GM12865 (cell line): ENCODE results near the gene GPR146.

ENCODE experiments used
- DNase-seq: peaks from one replicate; pipeline ENCODE4 v3.0.0; 2010; ENCODE audit warnings: low read depth
- H3K4me3 ChIP-seq: 2 replicates; pipeline ENCODE4 v1.5.1; 2011; ENCODE audit warnings: mild to moderate bottlenecking, low read depth, low read length, control low read depth
- CTCF ChIP-seq: IDR thresholded peaks from 2 replicates; pipeline ENCODE4 v1.5.1; 2011; ENCODE audit warnings: low read length, control low read depth, low read depth, inconsistent platforms; ENCODE audit not compliant: insufficient read depth; ENCODE audit errors: missing control alignments

Gene GPR146

GRCh38 chr7:1078985-1079384, 34.6 kb downstream of the GPR146 start:
- no peak for DNase-seq
- TF ChIP-seq CTCF = no peak
- H3K4me3 ChIP-seq = no peak overlapping the region

GRCh38 chr7:1079546-1079945, 35.2 kb downstream of the GPR146 start:
- no peak overlapping the region for H3K4me3 ChIP-seq
- DNase-seq = no peak
- no peak for TF ChIP-seq CTCF

GRCh38 chr7:1080252-1080920, 36.0 kb downstream of the GPR146 start:
- no peak for TF ChIP-seq CTCF
- DNase-seq = no peak

GRCh38 chr7:1080921-1081255, 36.5 kb downstream of the GPR146 start:
- TF ChIP-seq CTCF = no peak
- H3K4me3 ChIP-seq = no peak overlapping the region
- no peak for DNase-seq

More at GRCh38 chr7:1080252-1080920, 36.0 kb downstream of the GPR146 start:
- no peak overlapping the region for H3K4me3 ChIP-seq

- DNase-seq = no peak
- no peak for TF ChIP-seq CTCF
- H3K4me3 ChIP-seq = no peak overlapping the region
Measured at GRCh38 chr7:1081336-1081735, 37.0 kb downstream of the GPR146 start.

GRCh38 chr7:1081931-1082401, 37.6 kb downstream of the GPR146 start:
- DNase-seq = no peak
- no peak overlapping the region for H3K4me3 ChIP-seq
- no peak for TF ChIP-seq CTCF
